SK-N-SH (cell line): ENCODE measurements around the gene ATP11A. TPM values are rescaled to one million over a fixed set of nuclear protein-coding genes. Genes with fewer than 3 reads are reported as not detected.

Source experiments
- CTCF ChIA-PET: fragments of 300-600, 350-600 bp; formaldehyde crosslinking; extraction: SDS; loops from one replicate; lab custom pipeline; 2021; lab: Yijun Ruan, JAX
- POLR2A ChIA-PET: fragments of 350-600 bp; sonication (Branson Sonifier 250); formaldehyde crosslinking; extraction: SDS; loops from one replicate; lab custom pipeline; 2020; ENCODE audit warnings: antibody characterized with exemption, inconsistent platforms; lab: Yijun Ruan, JAX
- DNase-seq: peaks from one replicate; pipeline ENCODE4 v3.0.0; 2012
- H2AFZ ChIP-seq: fragments of 200-600 bp; sonication (generic); 2 replicates; pipeline ENCODE4 v1.8.1; 2016; ENCODE audit warnings: antibody characterized with exemption, mild to moderate bottlenecking, low read depth
- H3F3A ChIP-seq: fragments of 200-600 bp; sonication (generic); replicated peaks from 2 replicates; pipeline ENCODE3; 2016; ENCODE audit warnings: antibody characterized with exemption, mild to moderate bottlenecking; ENCODE audit not compliant: insufficient read depth
- H3K27ac ChIP-seq, 2 experiments: fragments of 200-500 bp in 1 of 2; fragments of 200-600 bp in 1 of 2; sonication (Bioruptor generic) in 1 of 2; sonication (generic), shearing (Covaris generic) in 1 of 2; 2 replicates each; pipeline versions ENCODE4 v1.5.1 to v1.6.1; 2014 to 2016; ENCODE audit warnings: low read depth in 2 of 2, inconsistent platforms in 1 of 2, low read length in 1 of 2, mild to moderate bottlenecking in 1 of 2, mixed read lengths in 1 of 2
- H3K27me3 ChIP-seq: fragments of 200-600 bp; sonication (generic), shearing (Covaris generic); 2 replicates; pipeline ENCODE4 v1.6.1; 2016; ENCODE audit warnings: mixed run types; ENCODE audit not compliant: insufficient read depth
- H3K36me3 ChIP-seq, 2 experiments: fragments of 200-500 bp in 1 of 2; fragments of 200-600 bp in 1 of 2; sonication (Bioruptor generic) in 1 of 2; sonication (generic) in 1 of 2; replicated peaks in 1 of 2; 2 replicates each; pipeline versions ENCODE3 to v1.5.1; 2014 to 2016; ENCODE audit warnings: low read length in 1 of 2, mild to moderate bottlenecking in 1 of 2; ENCODE audit not compliant: insufficient read depth in 2 of 2, control insufficient read depth in 1 of 2
- H3K4me1 ChIP-seq, 2 experiments: fragments of 200-500 bp in 1 of 2; fragments of 200-600 bp in 1 of 2; sonication (Bioruptor generic) in 1 of 2; sonication (generic), shearing (Covaris generic) in 1 of 2; 2 replicates each; pipeline versions ENCODE4 v1.5.1 to v1.6.1; 2014 to 2016; ENCODE audit warnings: low read depth in 1 of 2, low read length in 1 of 2, mixed run types in 1 of 2; ENCODE audit not compliant: insufficient read depth in 2 of 2, control insufficient read depth in 1 of 2
- H3K4me2 ChIP-seq: fragments of 200-600 bp; sonication (generic), shearing (Covaris generic); 2 replicates; pipeline ENCODE4 v1.6.1; 2017; ENCODE audit warnings: mixed run types
- H3K4me3 ChIP-seq, 2 experiments: fragments of 200-500 bp in 1 of 2; fragments of 200-600 bp in 1 of 2; sonication (Bioruptor generic) in 1 of 2; sonication (generic), shearing (Covaris generic) in 1 of 2; 2 replicates each; pipeline versions ENCODE4 v1.5.1 to v1.8.1; 2014 to 2016; ENCODE audit warnings: low read depth in 2 of 2, inconsistent platforms in 1 of 2, low read length in 1 of 2, mild to moderate bottlenecking in 1 of 2, mixed read lengths in 1 of 2, moderate library complexity in 1 of 2
- H3K79me2 ChIP-seq: fragments of 200-600 bp; sonication (generic); 2 replicates; pipeline ENCODE4 v1.8.1; 2017; ENCODE audit warnings: mild to moderate bottlenecking; ENCODE audit not compliant: insufficient read depth
- H3K9ac ChIP-seq: fragments of 200-600 bp; sonication (generic); 2 replicates; pipeline ENCODE4 v1.6.1; 2017; ENCODE audit warnings: mixed run types
- H3K9me2 ChIP-seq: fragments of 200-600 bp; sonication (generic); 2 replicates; pipeline ENCODE4 v1.6.1; 2017; ENCODE audit warnings: mixed run types
- H3K9me3 ChIP-seq: fragments of 200-600 bp; sonication (generic); 2 replicates; pipeline ENCODE4 v1.6.1; 2017; ENCODE audit warnings: mixed run types, mild to moderate bottlenecking, moderate library complexity
- H4K20me1 ChIP-seq: fragments of 200-600 bp; sonication (generic); 2 replicates; pipeline ENCODE4 v1.6.1; 2017; ENCODE audit warnings: mild to moderate bottlenecking, mixed run types; ENCODE audit not compliant: insufficient read depth
- CTCF ChIP-seq: fragments of 200-600 bp; sonication (generic); IDR thresholded peaks from 2 replicates; pipeline ENCODE4 v1.6.1; 2017; ENCODE audit warnings: antibody characterized with exemption, mild to moderate bottlenecking, moderate library complexity
- FOSL2 ChIP-seq: IDR thresholded peaks from 2 replicates; pipeline ENCODE4 v1.4.0; 2012; ENCODE audit warnings: low read depth, mild to moderate bottlenecking, moderate library complexity, borderline replicate concordance
- FOXJ3 ChIP-seq: sonication (generic); formaldehyde crosslinking; IDR thresholded peaks from 2 replicates; pipeline ENCODE4 v1.5.1; 2020; ENCODE audit warnings: mild to moderate bottlenecking, missing genetic modification reagents
- GABPA ChIP-seq: IDR thresholded peaks from 2 replicates; pipeline ENCODE4 v1.4.0; 2012; ENCODE audit warnings: low read depth, mild to moderate bottlenecking
- GATA2 ChIP-seq: sonication (generic); formaldehyde crosslinking; IDR thresholded peaks from 2 replicates; pipeline ENCODE4 v1.5.0; 2020; ENCODE audit warnings: mild to moderate bottlenecking, missing genetic modification reagents
- JUND ChIP-seq: IDR thresholded peaks from 2 replicates; pipeline ENCODE4 v1.4.0; 2012
- MAX ChIP-seq: IDR thresholded peaks from 2 replicates; pipeline ENCODE4 v1.4.0; 2012; ENCODE audit warnings: low read depth
- MEF2A ChIP-seq: IDR thresholded peaks from 2 replicates; pipeline ENCODE4 v1.4.0; 2012; ENCODE audit warnings: low read depth, borderline replicate concordance
- NFIC ChIP-seq: IDR thresholded peaks from 2 replicates; pipeline ENCODE4 v1.4.0; 2012; ENCODE audit warnings: borderline replicate concordance
- NRF1 ChIP-seq: IDR thresholded peaks from 2 replicates; pipeline ENCODE4 v1.6.1; 2012; ENCODE audit warnings: low read depth, mild to moderate bottlenecking, low read length
- RCOR1 ChIP-seq: fragments of 150-350 bp; IDR thresholded peaks from 2 replicates; pipeline ENCODE4 v1.6.1; 2017; ENCODE audit warnings: antibody characterized with exemption, low read length
- REST ChIP-seq: IDR thresholded peaks from 2 replicates; pipeline ENCODE4 v1.6.1; 2012; ENCODE audit warnings: mild to moderate bottlenecking, low read depth, low read length, moderate library complexity
- SMC3 ChIP-seq: IDR thresholded peaks from 2 replicates; pipeline ENCODE4 v1.6.1; 2012; ENCODE audit warnings: low read depth, low read length, improper control_type of control experiment
- TAF1 ChIP-seq: IDR thresholded peaks from 2 replicates; pipeline ENCODE4 v1.6.1; 2012; ENCODE audit warnings: low read depth, mild to moderate bottlenecking, low read length, moderate library complexity, borderline replicate concordance
- TEAD4 ChIP-seq: IDR thresholded peaks from 2 replicates; pipeline ENCODE4 v1.4.0; 2012; ENCODE audit warnings: mild to moderate bottlenecking, borderline replicate concordance; ENCODE audit not compliant: insufficient read depth
- WGBS: methylation state at CpG from one replicate; pipeline ENCODE4 v1.1.6; 2017; ENCODE audit warnings: low lambda C conversion rate; 5-methylcytosine and 5-hydroxymethylcytosine counted together
- polyA plus RNA-seq, 3 experiments: library from polyadenylated mRNA; depleted of rRNA; stranded (reverse); fragments of >200 nt; gene quantifications; 2 replicates each; pipeline ENCODE4 v1.2.3, GENCODE V29; 2012

ATP11A gene
- polyA plus RNA-seq, 1 of the 3 experiments (the other 2 are of a cell fraction) = 4.1 TPM

DNA sequence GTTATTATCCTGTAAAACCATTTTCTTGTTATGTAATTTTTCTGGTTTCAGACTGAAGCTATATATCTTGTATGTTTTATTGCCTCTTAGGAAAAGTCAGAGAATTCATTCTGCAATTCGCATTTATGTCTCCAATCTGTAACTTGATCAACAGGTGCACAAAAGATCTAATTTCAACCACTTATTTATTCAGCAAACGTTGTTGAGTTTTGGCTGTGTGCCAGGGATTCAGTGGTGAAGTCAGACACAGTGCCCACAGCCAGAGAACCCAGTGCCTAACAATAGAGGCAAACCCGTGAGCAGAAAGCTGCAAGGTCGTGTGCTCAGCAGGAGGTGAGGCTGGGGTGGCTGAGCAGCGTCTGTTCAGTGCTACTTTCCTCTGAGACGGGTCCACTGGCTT lies 159.7 kb downstream of the ATP11A start:
- H3K4me1 ChIP-seq = peaks cover 0 to 3% of the 10 kb centered on the region in 2 experiments; a peak in 2 of 4 replicates
- no peak overlapping the region for H2AFZ ChIP-seq
- no peak overlapping the region for H3K4me2 ChIP-seq
- no peak overlapping the region for H3K9ac ChIP-seq
- H4K20me1 ChIP-seq = no peaks in the 10 kb centered on the region
- POLR2A ChIA-PET = no interaction called here
- peak; percentile 49 for DNase-seq
- TF ChIP-seq GATA2 (CRISPR knock-in tag) (peak; percentile 22; the same call in 1 of the 2 replicates), NFIC (peak; percentile 32; the same call in 1 of the 2 replicates), CTCF (no peak), RCOR1 (no peak), TAF1 (no peak)
- H3K27me3 ChIP-seq = no peaks in the 10 kb centered on the region
- no peaks in the 10 kb centered on the region for H3F3A ChIP-seq
- no peaks in the 10 kb centered on the region for H3K79me2 ChIP-seq
- no peak overlapping the region for H3K27ac ChIP-seq
- 67% methylated on average over 5 of the region's 6 CpGs for WGBS
- peaks cover 6 to 11% of the 10 kb centered on the region in 2 experiments for H3K36me3 ChIP-seq
- no peaks in the 10 kb centered on the region for H3K9me3 ChIP-seq
- no peak overlapping the region for H3K4me3 ChIP-seq
- CTCF ChIA-PET = no interaction called here
- no peaks in the 10 kb centered on the region for H3K9me2 ChIP-seq

GRCh38 chr13:112850273-112850672 lies 160.4 kb downstream of the ATP11A start:
- H3K4me2 ChIP-seq = no peak overlapping the region
- no peak overlapping the region for H2AFZ ChIP-seq
- no peaks in the 10 kb centered on the region for H3F3A ChIP-seq
- H3K79me2 ChIP-seq = no peaks in the 10 kb centered on the region
- H3K27ac ChIP-seq = no peak overlapping the region
- no peak overlapping the region for H3K4me3 ChIP-seq
- CTCF ChIA-PET = no interaction called here
- no peaks in the 10 kb centered on the region for H3K9me2 ChIP-seq
- no peaks in the 10 kb centered on the region for H3K27me3 ChIP-seq
- TF ChIP-seq GATA2 (CRISPR knock-in tag) = no peak
- TF ChIP-seq TEAD4 = no peak
- no peak for TF ChIP-seq FOXJ3 (CRISPR knock-in tag)
- no peak for TF ChIP-seq REST
- no peak for TF ChIP-seq GABPA
- no peak for TF ChIP-seq JUND
- TF ChIP-seq FOSL2 = no peak
- TF ChIP-seq MEF2A = no peak
- no peak for TF ChIP-seq SMC3
- TF ChIP-seq MAX = no peak
- TF ChIP-seq NRF1 = no peak
- TF ChIP-seq NFIC = no peak
- TF ChIP-seq CTCF = no peak
- TF ChIP-seq TAF1 = no peak
- no peaks in the 10 kb centered on the region for H4K20me1 ChIP-seq
- DNase-seq = no peak
- no peaks in the 10 kb centered on the region for H3K9me3 ChIP-seq
- no peak overlapping the region for H3K9ac ChIP-seq
- POLR2A ChIA-PET = no interaction called here
- peaks cover 0 to 3% of the 10 kb centered on the region in 2 experiments; a peak in 2 of 4 replicates for H3K4me1 ChIP-seq
- 100% methylated on average over 6 of the region's 6 CpGs for WGBS
- H3K36me3 ChIP-seq = peaks cover 6 to 11% of the 10 kb centered on the region in 2 experiments
